DOHH2 (cell line): Measurements from ENCODE around the gene EPHB2.
"Not testable (repeated sequence)": the region's sequence is repeated elsewhere in the genome, so short reads cannot be mapped to it uniquely, and the experiment has no call there.

ENCODE experiments used
- H3F3A ChIP-seq: fragments of 200-600 bp; sonication (generic), shearing (Covaris generic); 2 replicates; pipeline ENCODE4 v1.6.0; 2016; ENCODE audit warnings: antibody characterized with exemption, mild to moderate bottlenecking; ENCODE audit not compliant: control insufficient read depth, insufficient read depth
- H3K27ac ChIP-seq: fragments of 200-600 bp; sonication (generic); 2 replicates; pipeline ENCODE4 v1.5.1; 2014; ENCODE audit warnings: low read depth, mild to moderate bottlenecking, low read length, moderate library complexity
- H3K27me3 ChIP-seq: fragments of 200-600 bp; sonication (generic); 2 replicates; pipeline ENCODE4 v1.6.1; 2014; ENCODE audit warnings: mild to moderate bottlenecking, low read length, mixed read lengths; ENCODE audit not compliant: control insufficient read depth
- H3K36me3 ChIP-seq: fragments of 200-600 bp; sonication (generic); 2 replicates; pipeline ENCODE4 v1.6.1; 2014; ENCODE audit warnings: mild to moderate bottlenecking, low read length, moderate library complexity, mixed read lengths; ENCODE audit not compliant: control insufficient read depth
- H3K4me1 ChIP-seq: fragments of 200-600 bp; sonication (generic); 2 replicates; pipeline ENCODE4 v1.6.1; 2014; ENCODE audit warnings: mild to moderate bottlenecking, low read length, mixed read lengths; ENCODE audit not compliant: control insufficient read depth
- H3K4me2 ChIP-seq: fragments of 200-600 bp; sonication (generic); 2 replicates; pipeline ENCODE4 v1.6.0; 2014; ENCODE audit warnings: mild to moderate bottlenecking, low read length, moderate library complexity
- H3K4me3 ChIP-seq: fragments of 200-600 bp; sonication (generic); 2 replicates; pipeline ENCODE4 v1.5.1; 2014; ENCODE audit warnings: mild to moderate bottlenecking, low read length, mixed read lengths
- H3K79me2 ChIP-seq: fragments of 200-600 bp; sonication (generic); 2 replicates; pipeline ENCODE4 v1.6.1; 2014; ENCODE audit warnings: mild to moderate bottlenecking, low read length, mixed read lengths; ENCODE audit not compliant: control insufficient read depth
- H3K9me2 ChIP-seq: fragments of 200-600 bp; sonication (generic); replicated peaks from 2 replicates; pipeline ENCODE4 v1.6.1; 2014; ENCODE audit warnings: mild to moderate bottlenecking, low read length, mixed read lengths; ENCODE audit not compliant: control insufficient read depth
- H3K9me3 ChIP-seq: fragments of 200-600 bp; sonication (generic); 2 replicates; pipeline ENCODE4 v1.6.1; 2014; ENCODE audit warnings: antibody characterized with exemption, low read length, mixed read lengths; ENCODE audit not compliant: control insufficient read depth, insufficient read depth
- H4K20me1 ChIP-seq: fragments of 200-600 bp; sonication (generic); 2 replicates; pipeline ENCODE4 v1.6.0; 2014; ENCODE audit warnings: low read depth, mild to moderate bottlenecking, antibody characterized with exemption, low read length, moderate library complexity; ENCODE audit not compliant: control insufficient read depth, insufficient read depth
- EZH2phosphoT487 ChIP-seq: fragments of 200-600 bp; sonication (generic); IDR thresholded peaks from 2 replicates; pipeline ENCODE4 v1.6.1; 2017; ENCODE audit warnings: borderline replicate concordance, mild to moderate bottlenecking, antibody characterized with exemption, low read length, moderate library complexity, mixed read lengths
- TF ChIP-seq, protein P1 (sequence below): fragments of 200-600 bp; sonication (generic); IDR thresholded peaks from one replicate; pipeline ENCODE4 v1.5.1; 2014; ENCODE audit warnings: antibody characterized with exemption, mild to moderate bottlenecking, low read depth, low read length; ENCODE audit not compliant: poor library complexity, severe bottlenecking

EPHB2 gene

DNA sequence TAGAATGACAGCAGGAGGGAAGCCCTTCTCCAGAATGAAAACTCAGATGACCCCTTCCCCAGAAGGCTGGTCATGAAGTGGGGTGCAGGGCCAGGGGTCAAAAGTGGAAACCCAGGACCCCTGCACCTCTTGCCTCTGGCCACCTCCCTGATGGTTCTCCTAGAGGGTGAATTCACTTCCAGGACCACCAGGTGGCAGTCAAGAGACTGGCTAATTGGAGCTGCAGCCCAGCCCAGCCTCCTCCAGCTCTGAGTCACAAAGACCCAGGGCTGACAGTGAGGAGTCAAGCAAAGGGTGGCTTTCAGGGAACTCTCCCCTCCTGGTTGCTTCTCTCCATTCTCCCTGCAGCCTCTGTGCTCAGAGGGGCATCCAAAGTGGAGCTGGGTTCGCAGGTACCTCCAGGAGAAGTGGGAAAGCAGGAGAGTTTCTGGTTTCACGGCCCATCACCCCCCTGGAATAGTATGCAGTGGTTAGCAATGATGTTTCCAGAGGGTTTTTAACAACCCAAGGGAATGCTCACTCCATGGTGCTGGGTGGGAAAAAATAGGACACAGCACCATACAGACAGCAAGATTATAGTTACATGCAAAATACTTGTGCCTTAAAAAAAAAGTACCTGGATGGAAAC, 6.1 kb upstream of the EPHB2 start:
- no peak overlapping the region for H3K4me3 ChIP-seq
- no peaks in the 10 kb centered on the region for H4K20me1 ChIP-seq
- H3K9me3 ChIP-seq, result no peaks in the 10 kb centered on the region
- H3K36me3 ChIP-seq, result no peaks in the 10 kb centered on the region
- H3F3A ChIP-seq, result no peaks in the 10 kb centered on the region
- peaks cover 9% of the 10 kb centered on the region for H3K4me1 ChIP-seq
- H3K4me2 ChIP-seq, result no peak overlapping the region
- H3K27me3 ChIP-seq, result peaks cover 4% of the 10 kb centered on the region
- no peaks in the 10 kb centered on the region for H3K9me2 ChIP-seq
- TF ChIP-seq, protein P1, sequence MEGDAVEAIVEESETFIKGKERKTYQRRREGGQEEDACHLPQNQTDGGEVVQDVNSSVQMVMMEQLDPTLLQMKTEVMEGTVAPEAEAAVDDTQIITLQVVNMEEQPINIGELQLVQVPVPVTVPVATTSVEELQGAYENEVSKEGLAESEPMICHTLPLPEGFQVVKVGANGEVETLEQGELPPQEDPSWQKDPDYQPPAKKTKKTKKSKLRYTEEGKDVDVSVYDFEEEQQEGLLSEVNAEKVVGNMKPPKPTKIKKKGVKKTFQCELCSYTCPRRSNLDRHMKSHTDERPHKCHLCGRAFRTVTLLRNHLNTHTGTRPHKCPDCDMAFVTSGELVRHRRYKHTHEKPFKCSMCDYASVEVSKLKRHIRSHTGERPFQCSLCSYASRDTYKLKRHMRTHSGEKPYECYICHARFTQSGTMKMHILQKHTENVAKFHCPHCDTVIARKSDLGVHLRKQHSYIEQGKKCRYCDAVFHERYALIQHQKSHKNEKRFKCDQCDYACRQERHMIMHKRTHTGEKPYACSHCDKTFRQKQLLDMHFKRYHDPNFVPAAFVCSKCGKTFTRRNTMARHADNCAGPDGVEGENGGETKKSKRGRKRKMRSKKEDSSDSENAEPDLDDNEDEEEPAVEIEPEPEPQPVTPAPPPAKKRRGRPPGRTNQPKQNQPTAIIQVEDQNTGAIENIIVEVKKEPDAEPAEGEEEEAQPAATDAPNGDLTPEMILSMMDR, result peak; percentile 83
- TF ChIP-seq EZH2phosphoT487, result no peak
- no peak overlapping the region for H3K27ac ChIP-seq
- H3K79me2 ChIP-seq, result no peaks in the 10 kb centered on the region

DNA sequence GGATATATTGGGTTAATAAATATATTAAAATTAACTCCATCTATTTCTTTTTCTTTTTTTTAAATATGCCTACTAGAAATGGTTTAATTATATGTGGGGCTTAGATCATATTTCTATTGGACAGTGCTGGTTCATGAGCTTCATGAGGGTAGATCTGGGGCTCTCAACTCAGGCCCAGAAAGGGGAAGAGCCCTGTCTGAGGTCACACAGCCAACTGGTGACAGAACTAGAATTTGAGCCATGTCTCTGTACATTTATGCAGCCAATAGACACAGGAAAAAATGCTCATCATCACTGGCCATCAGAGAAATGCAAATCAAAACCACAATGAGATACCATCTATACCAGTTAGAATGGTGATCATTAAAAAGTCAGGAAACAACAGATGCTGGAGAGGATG, 5.1 kb upstream of the EPHB2 start:
- Histone ChIP-seq H3F3A (no peaks in the 10 kb centered on the region), H3K36me3 (no peaks in the 10 kb centered on the region), H3K27ac (no peak overlapping the region), H3K27me3 (peaks cover 8% of the 10 kb centered on the region), H3K4me2 (no peak overlapping the region), H3K9me2 (no peaks in the 10 kb centered on the region), H4K20me1 (no peaks in the 10 kb centered on the region), H3K79me2 (no peaks in the 10 kb centered on the region), H3K4me3 (no peak overlapping the region), H3K9me3 (no peaks in the 10 kb centered on the region), H3K4me1 (peaks cover 9% of the 10 kb centered on the region)
- TF ChIP-seq, protein P1, result no peak
- TF ChIP-seq EZH2phosphoT487, result no peak

- not testable (repeated sequence) for H3K4me2 ChIP-seq, H3K36me3 ChIP-seq, H3K79me2 ChIP-seq, H3K27ac ChIP-seq, H3K9me3 ChIP-seq, H3K4me1 ChIP-seq, H3K9me2 ChIP-seq, H3K4me3 ChIP-seq, H3K27me3 ChIP-seq, H3F3A ChIP-seq, H4K20me1 ChIP-seq
These were observed 4.5 kb upstream of the EPHB2 start for GRCh38 chr1:22706100-22706499.

GRCh38 chr1:22708777-22709176, 1.9 kb upstream of the EPHB2 start:
- peaks cover 9% of the 10 kb centered on the region for H3K4me1 ChIP-seq
- no peak overlapping the region for H3K4me2 ChIP-seq
- H3K79me2 ChIP-seq, result no peaks in the 10 kb centered on the region
- no peaks in the 10 kb centered on the region for H4K20me1 ChIP-seq
- H3K27me3 ChIP-seq, result peaks cover 32% of the 10 kb centered on the region
- no peaks in the 10 kb centered on the region for H3F3A ChIP-seq
- no peaks in the 10 kb centered on the region for H3K36me3 ChIP-seq
- no peak overlapping the region for H3K27ac ChIP-seq
- H3K4me3 ChIP-seq, result no peak overlapping the region
- TF ChIP-seq EZH2phosphoT487, result no peak
- TF ChIP-seq, protein P1, result no peak
- H3K9me2 ChIP-seq, result no peaks in the 10 kb centered on the region
- no peaks in the 10 kb centered on the region for H3K9me3 ChIP-seq
